K562 (cell line): ENCODE data around the gene VTI1B. TPM values are rescaled to one million over a fixed set of nuclear protein-coding genes. Genes with fewer than 3 reads are reported as not detected.

Experiments used
- ATAC-seq: fragments of 200-7000 bp; cut with Tn5 transposase; 3 replicates; pipeline ENCODE4 v1.9.1; 2020; ENCODE audit warnings: moderate library complexity
- BruUV-seq: library from RNA; stranded (reverse); fragments of 400-500 nt; replicated peaks from 2 replicates; lab custom pipeline; 2021; lab: Mats Ljungman, UMichigan
- CTCF ChIA-PET: fragments of 300-600 bp; formaldehyde crosslinking; extraction: SDS; loops from one replicate; lab custom pipeline; 2021; ENCODE audit warnings: low intra/inter-chr PET ratio; lab: Yijun Ruan, JAX
- POLR2A ChIA-PET: fragments of 300-600, 350-650 bp; sonication (Branson Sonifier 250); formaldehyde crosslinking; extraction: SDS; loops from one replicate; lab custom pipeline; 2021; ENCODE audit warnings: antibody characterized with exemption, inconsistent platforms; lab: Yijun Ruan, JAX
- DNase-seq, 4 experiments: peaks; one replicate each; pipeline versions ENCODE4 v3.0.0 to v3.0.0-alpha.2; 2011 to 2018; ENCODE audit warnings: low spot score in 3 of 4, mixed read lengths in 3 of 4; ENCODE audit errors: extremely low read depth in 1 of 4
- FAIRE-seq: peaks from 2 replicates; lab custom pipeline; 2011; peaks lifted over from hg19 to GRCh38; lab: Jason Lieb, UNC
- H2AFZ ChIP-seq: 2 replicates; pipeline ENCODE4 v1.6.0; 2011; ENCODE audit warnings: low read depth, low read length, control low read depth, inconsistent platforms
- H3K27ac ChIP-seq: fragments of 200-600 bp; 3 replicates; pipeline ENCODE4 v1.8.0; 2011; ENCODE audit warnings: low read depth, mild to moderate bottlenecking, control low read depth, inconsistent platforms, low read length, moderate library complexity, mixed read lengths; ENCODE audit errors: extremely low read depth
- H3K27me3 ChIP-seq, 2 experiments: fragments of 300-600 bp in 1 of 2; 2 replicates in 1 of 2; 3 replicates in 1 of 2; pipeline versions ENCODE4 v1.6.0 to v1.8.0; 2011; ENCODE audit warnings: inconsistent platforms in 2 of 2, low read length in 2 of 2, mild to moderate bottlenecking in 1 of 2, mixed read lengths in 1 of 2, moderate library complexity in 1 of 2; ENCODE audit not compliant: control insufficient read depth in 2 of 2, insufficient read depth in 2 of 2
- H3K36me3 ChIP-seq: fragments of 300-600 bp; 3 replicates; pipeline ENCODE4 v1.8.0; 2011; ENCODE audit warnings: mild to moderate bottlenecking, low read length, inconsistent platforms; ENCODE audit not compliant: control insufficient read depth, insufficient read depth
- H3K4me1 ChIP-seq, 2 experiments: fragments of 200-600 bp in 1 of 2; replicated peaks in 1 of 2; 2 replicates in 1 of 2; 3 replicates in 1 of 2; pipeline versions ENCODE4 v1.5.1 to v1.8.0; 2011; ENCODE audit warnings: inconsistent platforms in 2 of 2, low read length in 2 of 2, mild to moderate bottlenecking in 1 of 2, mixed read lengths in 1 of 2, moderate library complexity in 1 of 2; ENCODE audit not compliant: control insufficient read depth in 2 of 2, insufficient read depth in 2 of 2
- H3K4me2 ChIP-seq: 2 replicates; pipeline ENCODE4 v1.6.1; 2011; ENCODE audit warnings: low read length, control low read depth, inconsistent platforms, mixed read lengths; ENCODE audit not compliant: insufficient read depth
- H3K4me3 ChIP-seq: fragments of 200-600 bp; sonication (generic), shearing (Covaris generic); 2 replicates; pipeline ENCODE4 v1.5.1; 2016; ENCODE audit warnings: control low read depth, inconsistent platforms
- H3K79me2 ChIP-seq: fragments of 200-600 bp; 3 replicates; pipeline ENCODE4 v1.8.0; 2011; ENCODE audit warnings: low read length, inconsistent platforms; ENCODE audit not compliant: control insufficient read depth, insufficient read depth
- H3K9ac ChIP-seq, 2 experiments: 2 replicates each; pipeline versions ENCODE4 v1.6.0 to v1.6.1; 2011; ENCODE audit warnings: low read depth in 2 of 2, low read length in 2 of 2, control low read depth in 1 of 2, inconsistent platforms in 1 of 2, mild to moderate bottlenecking in 1 of 2, mixed read lengths in 1 of 2; ENCODE audit not compliant: insufficient read depth in 1 of 2
- H3K9me1 ChIP-seq: one replicate; pipeline ENCODE4 v1.6.0; 2011; ENCODE audit warnings: inconsistent platforms, mild to moderate bottlenecking, low read length, moderate library complexity; ENCODE audit not compliant: control insufficient read depth, insufficient read depth
- H3K9me3 ChIP-seq: replicated peaks from 2 replicates; pipeline ENCODE4 v1.5.1; 2011; ENCODE audit warnings: low read depth, low read length, inconsistent platforms; ENCODE audit not compliant: control insufficient read depth, insufficient read depth
- H4K20me1 ChIP-seq: replicated peaks from 2 replicates; pipeline ENCODE4 v1.6.1; 2011; ENCODE audit warnings: low read length, inconsistent platforms, mixed read lengths; ENCODE audit not compliant: control insufficient read depth, insufficient read depth
- CAMTA2 ChIP-seq: fragments of 250-450 bp; sonication (Bioruptor Pico); conservative IDR thresholded peaks from 2 replicates; pipeline ENCODE4 v1.5.1; 2022
- POLR2AphosphoS5 ChIP-seq: IDR thresholded peaks from 2 replicates; pipeline ENCODE4 v1.6.1; 2011; ENCODE audit warnings: mild to moderate bottlenecking, low read depth, low read length, moderate library complexity; ENCODE audit not compliant: control insufficient read depth, insufficient read depth
- SRSF1 ChIP-seq: fragments of 200-400 bp; formaldehyde crosslinking; IDR thresholded peaks from 2 replicates; pipeline ENCODE4 v1.6.1; 2017; ENCODE audit warnings: mild to moderate bottlenecking, low read depth, low read length, moderate library complexity
- ZBTB17 ChIP-seq: fragments of 450-650 bp; formaldehyde crosslinking; IDR thresholded peaks from 2 replicates; pipeline ENCODE4 v1.4.0; 2020; ENCODE audit warnings: mild to moderate bottlenecking
- WGBS: fragments of 100-300 bp; shearing (Covaris generic); methylation state at CpG from one replicate; pipeline ENCODE4 v1.1.6; 2016; ENCODE audit warnings: low coverage, mixed read lengths; ENCODE audit not compliant: insufficient coverage; ENCODE audit errors: missing lambda C conversion rate; 5-methylcytosine and 5-hydroxymethylcytosine counted together
- in situ Hi-C: fragments of 300-500 bp; cut with MboI; formaldehyde crosslinking; loops from 4 replicates; pipeline ENCODE4 v1.15.0; 2018; ENCODE audit warnings: inconsistent platforms, mixed read lengths
- intact Hi-C: fragments of 100-400 bp; cut with micrococcal nuclease; formaldehyde crosslinking; loops from 2 replicates; pipeline ENCODE4 v1.14.2; 2022
- polyA plus RNA-seq, 8 experiments: library from polyadenylated mRNA; depleted of rRNA in 4 of 8; stranded (reverse) in 5 of 8; unstranded in 3 of 8; fragments of >200 nt; fragmentation: Nextera tagmentation in 2 of 8; fragmentation: Illumina TruSeq in 1 of 8; extraction: Ambion mirVana in 2 of 8; extraction: Trizol in 1 of 8; gene quantifications; 2 replicates each; pipeline versions ENCODE4 v1.2.1 to v1.2.3, GENCODE V29; 2011 to 2014; ENCODE audit warnings: inconsistent platforms in 1 of 8, missing spikeins in 1 of 8
- total RNA-seq, 7 experiments: library from RNA; depleted of rRNA in 6 of 7; stranded (reverse); fragments of >200 nt in 6 of 7; fragmentation: Illumina TruSeq in 2 of 7; extraction: Trizol in 2 of 7; gene quantifications; 2 replicates each; pipeline versions ENCODE4 v1.2.1 to v1.2.3, GENCODE V29; 2011 to 2021; ENCODE audit warnings: low replicate concordance in 1 of 7
- TF ChIP-seq, protein P1 (sequence below), 2 experiments: IDR thresholded peaks in 1 of 2; conservative IDR thresholded peaks in 1 of 2; 2 replicates each; pipeline ENCODE4 v1.6.1; 2016; ENCODE audit warnings: low read depth in 2 of 2, mild to moderate bottlenecking in 1 of 2, missing compliant biosample characterization in 1 of 2, missing genetic modification characterization in 1 of 2, moderate library complexity in 1 of 2
- TF ChIP-seq, protein P2 (sequence below): sonication (generic); formaldehyde crosslinking; IDR thresholded peaks from 2 replicates; pipeline ENCODE4 v1.8.1; 2023; ENCODE audit warnings: mild to moderate bottlenecking, missing genetic modification reagents
- TF ChIP-seq, protein P3 (sequence below): fragments of 450-650 bp; IDR thresholded peaks from 2 replicates; pipeline ENCODE4 v1.6.1; 2017; ENCODE audit warnings: antibody characterized with exemption, mild to moderate bottlenecking

The VTI1B gene
- total and polyA plus RNA-seq, 9 of the 15 experiments (the other 6 are each of a cell fraction or from before 2014, with no cell fraction given), result 7.8 to 69.8 (median 50.1) TPM

DNA sequence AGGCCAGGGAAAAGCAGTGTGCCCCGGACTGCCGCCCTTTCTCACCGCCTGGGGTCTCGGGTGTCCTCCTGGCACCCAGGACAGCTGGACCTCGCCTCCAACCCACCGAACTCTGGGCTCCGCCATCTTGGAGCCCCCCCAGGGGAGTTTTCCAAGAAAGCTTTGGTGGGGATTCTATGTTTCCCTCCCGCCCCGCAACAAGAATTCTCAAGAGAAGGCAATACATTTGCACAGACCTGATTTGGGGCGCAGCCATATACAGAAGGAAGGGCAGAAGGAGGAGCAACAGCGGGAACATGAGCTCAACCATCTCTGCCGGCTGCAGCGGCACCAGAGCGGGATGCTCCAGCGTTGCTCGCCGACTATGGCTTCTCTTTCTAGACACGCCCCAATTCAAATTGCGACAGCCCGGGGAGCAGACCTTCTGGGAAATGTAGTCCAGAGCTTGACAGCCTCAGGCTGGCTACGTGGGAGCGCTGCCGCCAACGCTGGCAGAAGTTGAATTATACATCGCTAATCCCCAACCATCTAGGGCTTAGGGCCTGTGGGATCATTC lies 21.0 kb upstream of the VTI1B start, which contains the start of gene RDH11:
Gene RDH11 (minus strand): TSS at position 371 of the 556 bp plus-strand sequence. CDS start 61 bp downstream, at position 310.
- WGBS, result 2% methylated on average over 24 of the region's 25 CpGs
- TF ChIP-seq SRSF1, result no peak
- no peak for TF ChIP-seq ZBTB17
- TF ChIP-seq, protein P1, sequence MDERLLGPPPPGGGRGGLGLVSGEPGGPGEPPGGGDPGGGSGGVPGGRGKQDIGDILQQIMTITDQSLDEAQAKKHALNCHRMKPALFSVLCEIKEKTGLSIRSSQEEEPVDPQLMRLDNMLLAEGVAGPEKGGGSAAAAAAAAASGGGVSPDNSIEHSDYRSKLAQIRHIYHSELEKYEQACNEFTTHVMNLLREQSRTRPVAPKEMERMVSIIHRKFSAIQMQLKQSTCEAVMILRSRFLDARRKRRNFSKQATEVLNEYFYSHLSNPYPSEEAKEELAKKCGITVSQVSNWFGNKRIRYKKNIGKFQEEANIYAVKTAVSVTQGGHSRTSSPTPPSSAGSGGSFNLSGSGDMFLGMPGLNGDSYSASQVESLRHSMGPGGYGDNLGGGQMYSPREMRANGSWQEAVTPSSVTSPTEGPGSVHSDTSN (CRISPR knock-in tag; IDR thresholded peaks at IDR 0.05; ENCODE audit: low read depth), result no peak
- TF ChIP-seq, protein P1 (tag; conservative IDR thresholded peaks at IDR 0.05; ENCODE audit: low read depth), result no peak
- TF ChIP-seq, protein P2, sequence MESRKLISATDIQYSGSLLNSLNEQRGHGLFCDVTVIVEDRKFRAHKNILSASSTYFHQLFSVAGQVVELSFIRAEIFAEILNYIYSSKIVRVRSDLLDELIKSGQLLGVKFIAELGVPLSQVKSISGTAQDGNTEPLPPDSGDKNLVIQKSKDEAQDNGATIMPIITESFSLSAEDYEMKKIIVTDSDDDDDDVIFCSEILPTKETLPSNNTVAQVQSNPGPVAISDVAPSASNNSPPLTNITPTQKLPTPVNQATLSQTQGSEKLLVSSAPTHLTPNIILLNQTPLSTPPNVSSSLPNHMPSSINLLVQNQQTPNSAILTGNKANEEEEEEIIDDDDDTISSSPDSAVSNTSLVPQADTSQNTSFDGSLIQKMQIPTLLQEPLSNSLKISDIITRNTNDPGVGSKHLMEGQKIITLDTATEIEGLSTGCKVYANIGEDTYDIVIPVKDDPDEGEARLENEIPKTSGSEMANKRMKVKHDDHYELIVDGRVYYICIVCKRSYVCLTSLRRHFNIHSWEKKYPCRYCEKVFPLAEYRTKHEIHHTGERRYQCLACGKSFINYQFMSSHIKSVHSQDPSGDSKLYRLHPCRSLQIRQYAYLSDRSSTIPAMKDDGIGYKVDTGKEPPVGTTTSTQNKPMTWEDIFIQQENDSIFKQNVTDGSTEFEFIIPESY (CRISPR knock-in tag), result no peak
- no peak for TF ChIP-seq CAMTA2 (CRISPR knock-in tag)
- TF ChIP-seq, protein P3, sequence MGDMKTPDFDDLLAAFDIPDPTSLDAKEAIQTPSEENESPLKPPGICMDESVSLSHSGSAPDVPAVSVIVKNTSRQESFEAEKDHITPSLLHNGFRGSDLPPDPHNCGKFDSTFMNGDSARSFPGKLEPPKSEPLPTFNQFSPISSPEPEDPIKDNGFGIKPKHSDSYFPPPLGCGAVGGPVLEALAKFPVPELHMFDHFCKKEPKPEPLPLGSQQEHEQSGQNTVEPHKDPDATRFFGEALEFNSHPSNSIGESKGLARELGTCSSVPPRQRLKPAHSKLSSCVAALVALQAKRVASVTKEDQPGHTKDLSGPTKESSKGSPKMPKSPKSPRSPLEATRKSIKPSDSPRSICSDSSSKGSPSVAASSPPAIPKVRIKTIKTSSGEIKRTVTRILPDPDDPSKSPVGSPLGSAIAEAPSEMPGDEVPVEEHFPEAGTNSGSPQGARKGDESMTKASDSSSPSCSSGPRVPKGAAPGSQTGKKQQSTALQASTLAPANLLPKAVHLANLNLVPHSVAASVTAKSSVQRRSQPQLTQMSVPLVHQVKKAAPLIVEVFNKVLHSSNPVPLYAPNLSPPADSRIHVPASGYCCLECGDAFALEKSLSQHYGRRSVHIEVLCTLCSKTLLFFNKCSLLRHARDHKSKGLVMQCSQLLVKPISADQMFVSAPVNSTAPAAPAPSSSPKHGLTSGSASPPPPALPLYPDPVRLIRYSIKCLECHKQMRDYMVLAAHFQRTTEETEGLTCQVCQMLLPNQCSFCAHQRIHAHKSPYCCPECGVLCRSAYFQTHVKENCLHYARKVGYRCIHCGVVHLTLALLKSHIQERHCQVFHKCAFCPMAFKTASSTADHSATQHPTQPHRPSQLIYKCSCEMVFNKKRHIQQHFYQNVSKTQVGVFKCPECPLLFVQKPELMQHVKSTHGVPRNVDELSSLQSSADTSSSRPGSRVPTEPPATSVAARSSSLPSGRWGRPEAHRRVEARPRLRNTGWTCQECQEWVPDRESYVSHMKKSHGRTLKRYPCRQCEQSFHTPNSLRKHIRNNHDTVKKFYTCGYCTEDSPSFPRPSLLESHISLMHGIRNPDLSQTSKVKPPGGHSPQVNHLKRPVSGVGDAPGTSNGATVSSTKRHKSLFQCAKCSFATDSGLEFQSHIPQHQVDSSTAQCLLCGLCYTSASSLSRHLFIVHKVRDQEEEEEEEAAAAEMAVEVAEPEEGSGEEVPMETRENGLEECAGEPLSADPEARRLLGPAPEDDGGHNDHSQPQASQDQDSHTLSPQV, result no peak
- peak; percentile 78 for TF ChIP-seq POLR2AphosphoS5

More for the DNA sequence above, 21.0 kb upstream of the VTI1B start, which contains the start of gene RDH11:
- CTCF ChIA-PET, result no interaction called here
- in situ Hi-C loops, result no loop called here
- Histone ChIP-seq H3K4me1 (peaks cover 6 to 8% of the 10 kb centered on the region in 2 experiments; a peak in 3 of 5 replicates), H3K36me3 (peaks cover 35% of the 10 kb centered on the region), H3K27ac (peak within 1 kb of the TSS; percentile 91), H3K4me3 (peak within 1 kb of the TSS; percentile 63), H3K9me3 (no peaks in the 10 kb centered on the region), H4K20me1 (no peaks in the 10 kb centered on the region), H2AFZ (peak within 1 kb of the TSS; percentile 86), H3K79me2 (peaks cover 45% of the 10 kb centered on the region), H3K27me3 (no peaks in the 10 kb centered on the region), H3K4me2 (peak within 1 kb of the TSS; percentile 97), H3K9me1 (no peaks in the 10 kb centered on the region), H3K9ac (peak within 1 kb of the TSS; percentile 84 to 93)
- POLR2A ChIA-PET, result interaction anchor here (0.6 to 1.5 kb wide), 7 partner anchors 9 to 329 kb away, joined by 3 to 5 read pairs (median 3); no protein-coding TSS in a partner anchor
- no TSS peak for BruUV-seq
- ATAC-seq (peak; percentile 96), FAIRE-seq (peak; percentile 92), DNase-seq (peak; percentile 63 to 86 (median 71))
- intact Hi-C loops, result loop anchor here (2.0 kb wide), 1 partner anchor 21 kb away; the partner anchor contains the start of gene VTI1B
